Bone marrow (tissue), 2 donors: ENCODE data around the gene HSPA1L.

ENCODE experiments used
- DNase-seq, 2 donors: peaks; one replicate each; lab custom pipeline; 2025; lab: John Stamatoyannopoulos, UW

HSPA1L gene

GRCh38 chr6:31781244-31782125 lies 33.6 kb downstream of the HSPA1L start:
- no peak for DNase-seq

- no peak for DNase-seq
Observed at GRCh38 chr6:31780507-31781243, 34.4 kb downstream of the HSPA1L start.

GRCh38 chr6:31779908-31780307 lies 35.2 kb downstream of the HSPA1L start:
- no peak for DNase-seq

GRCh38 chr6:31778999-31779885 lies 35.8 kb downstream of the HSPA1L start:
- no peak for DNase-seq

GRCh38 chr6:31778193-31778592 lies 36.9 kb downstream of the HSPA1L start:
- no peak for DNase-seq

- DNase-seq, result no peak
Observed at GRCh38 chr6:31777667-31778050, 37.4 kb downstream of the HSPA1L start.

GRCh38 chr6:31776989-31777666 lies 38.0 kb downstream of the HSPA1L start, which contains the start of gene VWA7:
TSS of gene VWA7 (minus strand) at chr6:31777328. CDS start at chr6:31776779, 549 bp downstream.
- DNase-seq, result peak; percentile 34 to 68

- no peak for DNase-seq
Observed at GRCh38 chr6:31776485-31776988, 38.5 kb downstream of the HSPA1L start.

GRCh38 chr6:31775633-31776484 lies 39.2 kb downstream of the HSPA1L start:
- DNase-seq, result no peak

- no peak for DNase-seq
Observed at GRCh38 chr6:31775184-31775583, 39.9 kb downstream of the HSPA1L start.

GRCh38 chr6:31771992-31772358 lies 43.1 kb downstream of the HSPA1L start:
- DNase-seq, result no peak

GRCh38 chr6:31770860-31771259 lies 44.2 kb downstream of the HSPA1L start:
- DNase-seq, result no peak

GRCh38 chr6:31769684-31770371 lies 45.3 kb downstream of the HSPA1L start:
- peak; percentile 54 to 79 for DNase-seq

- DNase-seq, result no peak
Observed at GRCh38 chr6:31768363-31769257, 46.5 kb downstream of the HSPA1L start.

- no peak for DNase-seq
Observed at GRCh38 chr6:31767096-31767645, 47.9 kb downstream of the HSPA1L start.

GRCh38 chr6:31765910-31766794 lies 48.9 kb downstream of the HSPA1L start:
- no peak for DNase-seq

GRCh38 chr6:31765559-31765909 lies 49.5 kb downstream of the HSPA1L start:
- no peak for DNase-seq
